Stimulated activated naive CD8-positive, alpha-beta T cell treated with anti-CD3 and anti-CD28 coated beads, Interleukin-15, amount 100 ng/mL, for 72 hours (primary cell): Measurements from ENCODE around the gene SLC8A2.
A peak's percentile ranks its signal among the peaks of the same experiment; 100 is the strongest.

Experiments used
- ATAC-seq: fragments of 150-1000 bp; cut with Tn5 transposase; 2 replicates; pipeline ENCODE4 v1.10.0; 2021; ENCODE audit warnings: mild to moderate bottlenecking, moderate library complexity
- DNase-seq, 2 donors: peaks; one replicate each; pipeline ENCODE4 v3.0.0; 2021 to 2022
- H3K27ac Mint-ChIP-seq, 2 donors: one replicate each; pipeline ENCODE4 v1.8.0; 2022; ENCODE audit warnings: mild to moderate bottlenecking in 2 of 2, mixed read lengths in 2 of 2, moderate library complexity in 2 of 2
- H3K27me3 Mint-ChIP-seq: one replicate; pipeline ENCODE4 v1.8.0; 2022; ENCODE audit warnings: mixed read lengths
- H3K4me1 Mint-ChIP-seq: one replicate; pipeline ENCODE4 v1.8.0; 2022; ENCODE audit warnings: mild to moderate bottlenecking, mixed read lengths
- H3K4me3 Mint-ChIP-seq, 2 donors: one replicate each; pipeline ENCODE4 v1.8.0; 2022; ENCODE audit warnings: mild to moderate bottlenecking in 2 of 2, mixed read lengths in 2 of 2, moderate library complexity in 1 of 2
- H3K9me3 Mint-ChIP-seq, 2 donors: one replicate each; pipeline ENCODE4 v1.8.0; 2022; ENCODE audit warnings: mixed read lengths in 2 of 2

Gene SLC8A2

GRCh38 chr19:47381653-47382279, 89.9 kb downstream of the SLC8A2 start:
- Mint-ChIP-seq H3K27me3 (no peaks in the 10 kb centered on the region), H3K4me3 (no peak overlapping the region), H3K9me3 (no peaks in the 10 kb centered on the region), H3K4me1 (peaks cover 45% of the 10 kb centered on the region), H3K27ac (peak overlapping the region in 1 of 2 donors; percentile 69)
- no peak for DNase-seq
- peak; percentile 54 for ATAC-seq

DNA sequence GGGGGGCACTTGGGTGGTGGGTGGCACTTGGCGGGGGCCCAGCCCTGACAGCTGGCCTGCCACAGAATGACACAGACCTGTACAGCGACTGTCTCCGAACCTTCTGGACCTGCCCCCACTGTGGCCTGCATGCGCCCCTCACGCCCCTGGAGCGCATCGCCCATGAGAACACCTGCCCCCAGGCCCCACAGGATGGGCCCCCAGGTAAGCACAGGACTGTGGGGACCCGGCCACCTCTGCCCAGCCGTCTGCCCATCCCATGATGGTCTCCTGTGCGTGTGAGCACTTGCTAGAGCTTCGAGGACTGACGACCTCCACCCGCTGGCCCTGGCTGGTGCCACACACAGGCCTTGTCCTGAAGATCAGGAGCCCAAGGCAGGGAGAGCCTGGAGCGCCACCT, 90.6 kb downstream of the SLC8A2 start:
- peaks cover 47% of the 10 kb centered on the region for H3K4me1 Mint-ChIP-seq
- peak overlapping the region in 1 of 2 donors; percentile 69 for H3K27ac Mint-ChIP-seq
- H3K4me3 Mint-ChIP-seq = no peak overlapping the region
- ATAC-seq = peak; percentile 29
- H3K9me3 Mint-ChIP-seq = no peaks in the 10 kb centered on the region
- H3K27me3 Mint-ChIP-seq = no peaks in the 10 kb centered on the region
- DNase-seq = no peak

DNA sequence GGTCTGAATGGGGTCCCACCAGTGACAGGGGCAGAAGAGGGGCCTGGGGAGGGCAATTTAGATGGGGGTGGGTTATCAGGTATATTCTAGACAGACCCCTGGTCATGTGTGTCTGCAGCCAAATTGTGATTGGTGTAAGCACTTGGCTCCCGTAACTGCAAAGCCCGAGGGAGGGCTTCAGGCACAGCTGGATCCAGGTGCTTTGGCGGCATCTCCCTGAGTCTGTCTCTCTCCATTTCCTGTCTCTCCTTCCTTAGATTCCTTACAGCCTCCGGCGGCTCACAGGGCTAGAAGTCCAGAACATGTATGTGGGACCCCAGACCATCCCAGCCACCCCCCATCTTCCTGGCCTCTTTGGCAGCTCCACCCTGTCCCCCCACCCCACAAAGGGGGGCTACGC, 91.1 kb downstream of the SLC8A2 start:
- peaks cover 51% of the 10 kb centered on the region for H3K4me1 Mint-ChIP-seq
- ATAC-seq (no peak), DNase-seq (no peak)
- no peaks in the 10 kb centered on the region for H3K9me3 Mint-ChIP-seq
- no peak overlapping the region for H3K4me3 Mint-ChIP-seq
- no peaks in the 10 kb centered on the region for H3K27me3 Mint-ChIP-seq
- H3K27ac Mint-ChIP-seq = peak overlapping the region in 1 of 2 donors; percentile 46

- H3K27ac Mint-ChIP-seq = no peak overlapping the region
- ATAC-seq (no peak), DNase-seq (no peak)
- no peak overlapping the region for H3K4me3 Mint-ChIP-seq
- no peaks in the 10 kb centered on the region for H3K9me3 Mint-ChIP-seq
- H3K4me1 Mint-ChIP-seq = peaks cover 51% of the 10 kb centered on the region
- H3K27me3 Mint-ChIP-seq = no peaks in the 10 kb centered on the region
These were observed 92.2 kb downstream of the SLC8A2 start for GRCh38 chr19:47379381-47379938.

DNA sequence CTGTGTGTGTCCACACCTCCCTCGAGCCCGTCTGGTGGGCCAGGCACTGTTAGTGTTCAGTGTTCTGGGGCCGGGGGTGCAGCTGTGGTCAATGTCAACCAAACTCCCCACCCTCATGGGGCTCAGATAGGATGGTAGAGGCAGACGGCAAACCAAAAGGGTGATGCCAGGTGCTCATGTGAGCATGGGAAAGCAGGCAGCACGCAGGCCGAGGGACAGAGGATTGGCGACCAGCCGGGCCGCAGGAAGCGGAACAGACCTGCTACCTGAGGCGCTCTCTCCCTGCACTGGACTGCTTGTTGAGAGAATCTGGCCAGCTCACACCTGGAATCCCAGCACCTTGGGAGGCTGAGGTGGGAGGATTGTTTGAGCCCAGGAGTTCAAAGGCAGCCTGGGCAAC, 93.4 kb downstream of the SLC8A2 start:
- Mint-ChIP-seq H3K4me3 (no peak overlapping the region), H3K4me1 (peaks cover 46% of the 10 kb centered on the region), H3K9me3 (no peaks in the 10 kb centered on the region), H3K27ac (peak overlapping the region in 1 of 2 donors; percentile 59), H3K27me3 (no peaks in the 10 kb centered on the region)
- no peak for DNase-seq
- no peak for ATAC-seq
